ENCODE data around the gene MAJIN. TPM values are rescaled to one million over a fixed set of nuclear protein-coding genes. Genes with fewer than 3 reads are reported as not detected.

Gene MAJIN
- total RNA-seq, 3 donors from 2014 or later = not detected

GRCh38 chr11:64933935-64934681 lies 37.8 kb downstream of the MAJIN start:
- ATAC-seq (no peak), DNase-seq (no peak)
- H3K36me3 ChIP-seq (ENCODE audit: low read depth) = peaks cover 9% of the 10 kb centered on the region
- H3K4me1 ChIP-seq (ENCODE audit: low read depth) = no peaks in the 10 kb centered on the region
- TF ChIP-seq, protein P1, sequence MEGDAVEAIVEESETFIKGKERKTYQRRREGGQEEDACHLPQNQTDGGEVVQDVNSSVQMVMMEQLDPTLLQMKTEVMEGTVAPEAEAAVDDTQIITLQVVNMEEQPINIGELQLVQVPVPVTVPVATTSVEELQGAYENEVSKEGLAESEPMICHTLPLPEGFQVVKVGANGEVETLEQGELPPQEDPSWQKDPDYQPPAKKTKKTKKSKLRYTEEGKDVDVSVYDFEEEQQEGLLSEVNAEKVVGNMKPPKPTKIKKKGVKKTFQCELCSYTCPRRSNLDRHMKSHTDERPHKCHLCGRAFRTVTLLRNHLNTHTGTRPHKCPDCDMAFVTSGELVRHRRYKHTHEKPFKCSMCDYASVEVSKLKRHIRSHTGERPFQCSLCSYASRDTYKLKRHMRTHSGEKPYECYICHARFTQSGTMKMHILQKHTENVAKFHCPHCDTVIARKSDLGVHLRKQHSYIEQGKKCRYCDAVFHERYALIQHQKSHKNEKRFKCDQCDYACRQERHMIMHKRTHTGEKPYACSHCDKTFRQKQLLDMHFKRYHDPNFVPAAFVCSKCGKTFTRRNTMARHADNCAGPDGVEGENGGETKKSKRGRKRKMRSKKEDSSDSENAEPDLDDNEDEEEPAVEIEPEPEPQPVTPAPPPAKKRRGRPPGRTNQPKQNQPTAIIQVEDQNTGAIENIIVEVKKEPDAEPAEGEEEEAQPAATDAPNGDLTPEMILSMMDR (IDR thresholded peaks at IDR 0.05) = no peak
- no peaks in the 10 kb centered on the region for H3K9me3 ChIP-seq
- no peak overlapping the region for H3K4me3 ChIP-seq
- intact Hi-C loops (cut with DNase I, micrococcal nuclease) = no loop called here

GRCh38 chr11:64933213-64933934 lies 38.5 kb downstream of the MAJIN start:
- DNase-seq (no peak), ATAC-seq (no peak)
- Histone ChIP-seq H3K4me1 (ENCODE audit: low read depth) (no peaks in the 10 kb centered on the region), H3K36me3 (ENCODE audit: low read depth) (peaks cover 9% of the 10 kb centered on the region), H3K9me3 (no peaks in the 10 kb centered on the region), H3K4me3 (no peak overlapping the region)
- TF ChIP-seq, protein P1 (IDR thresholded peaks at IDR 0.05) = no peak
- intact Hi-C loops (cut with DNase I, micrococcal nuclease) = no loop called here

DNA sequence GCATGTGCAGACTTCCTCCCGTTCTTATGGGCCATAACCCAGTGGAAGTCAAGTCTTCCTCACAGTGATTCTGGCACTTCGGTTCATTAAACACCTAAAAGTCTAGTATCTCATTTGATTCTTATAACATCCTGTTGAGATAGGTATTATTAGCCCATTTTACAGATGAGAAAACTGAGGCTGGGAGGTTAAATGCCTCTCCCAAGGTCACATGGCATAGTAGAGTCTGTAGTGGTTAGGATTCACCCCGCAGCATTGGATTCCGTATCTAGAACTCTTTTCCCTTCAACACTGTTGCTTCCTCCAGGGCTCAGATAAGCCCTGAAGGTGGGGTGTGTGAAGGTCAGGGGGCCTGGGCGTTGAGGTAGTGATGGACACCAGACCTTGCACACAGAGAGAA lies 39.6 kb downstream of the MAJIN start:
- Histone ChIP-seq H3K4me3 (no peak overlapping the region), H3K36me3 (ENCODE audit: low read depth) (peaks cover 9% of the 10 kb centered on the region), H3K4me1 (ENCODE audit: low read depth) (no peaks in the 10 kb centered on the region), H3K9me3 (no peaks in the 10 kb centered on the region)
- no peak for DNase-seq
- TF ChIP-seq, protein P1 (IDR thresholded peaks at IDR 0.05) = no peak
- intact Hi-C loops (cut with DNase I, micrococcal nuclease) = no loop called here
- no peak for ATAC-seq

- H3K9me3 ChIP-seq = no peaks in the 10 kb centered on the region
- H3K36me3 ChIP-seq (ENCODE audit: low read depth) = peaks cover 9% of the 10 kb centered on the region
- TF ChIP-seq, protein P1 (IDR thresholded peaks at IDR 0.05) = no peak
- DNase-seq (no peak), ATAC-seq (no peak)
- intact Hi-C loops (cut with DNase I, micrococcal nuclease) = no loop called here
- H3K4me3 ChIP-seq = no peak overlapping the region
- no peaks in the 10 kb centered on the region for H3K4me1 ChIP-seq (ENCODE audit: low read depth)
These were observed 40.6 kb downstream of the MAJIN start for GRCh38 chr11:64931290-64931689.

GRCh38 chr11:64930340-64930739 lies 41.6 kb downstream of the MAJIN start:
- ATAC-seq (no peak), DNase-seq (no peak)
- TF ChIP-seq, protein P1 (IDR thresholded peaks at IDR 0.05) = no peak
- no peaks in the 10 kb centered on the region for H3K9me3 ChIP-seq
- intact Hi-C loops (cut with DNase I, micrococcal nuclease) = no loop called here
- peaks cover 7% of the 10 kb centered on the region for H3K4me1 ChIP-seq (ENCODE audit: low read depth)
- peaks cover 9% of the 10 kb centered on the region for H3K36me3 ChIP-seq (ENCODE audit: low read depth)
- no peak overlapping the region for H3K4me3 ChIP-seq

Data from mucosa of descending colon (tissue), 3 donors.